Smooth muscle cell (in vitro differentiated cells): Measurements from ENCODE around the gene SPNS1. TPM values are rescaled to one million over a fixed set of nuclear protein-coding genes. Genes with fewer than 3 reads are reported as not detected.
A peak's percentile ranks its signal among the peaks of the same experiment; 100 is the strongest.

ENCODE experiments used
- DNase-seq: peaks from one replicate; lab custom pipeline; 2025; ENCODE audit not compliant: unreplicated experiment; lab: John Stamatoyannopoulos, UW
- H2AFZ ChIP-seq: fragments of 200-600 bp; sonication (generic); 2 replicates; pipeline ENCODE4 v1.6.0; 2016; ENCODE audit warnings: antibody characterized with exemption, low read depth, mild to moderate bottlenecking
- H3F3A ChIP-seq: fragments of 200-600 bp; sonication (generic); 2 replicates; pipeline ENCODE4 v1.6.0; 2017; ENCODE audit warnings: antibody characterized with exemption, low read depth
- H3K27ac ChIP-seq: fragments of 200-600 bp; sonication (generic); 2 replicates; pipeline ENCODE4 v1.5.1; 2016; ENCODE audit warnings: low read depth, mild to moderate bottlenecking
- H3K27me3 ChIP-seq: fragments of 200-600 bp; sonication (generic); 2 replicates; pipeline ENCODE4 v1.6.1; 2016; ENCODE audit warnings: low read depth, mild to moderate bottlenecking
- H3K36me3 ChIP-seq: fragments of 200-600 bp; sonication (generic); 2 replicates; pipeline ENCODE4 v1.5.1; 2016; ENCODE audit warnings: low read depth
- H3K4me1 ChIP-seq: fragments of 200-600 bp; sonication (generic); 2 replicates; pipeline ENCODE4 v1.5.1; 2016; ENCODE audit warnings: low read depth
- H3K4me2 ChIP-seq: fragments of 200-600 bp; sonication (generic); 2 replicates; pipeline ENCODE4 v1.6.0; 2016; ENCODE audit warnings: mild to moderate bottlenecking
- H3K4me3 ChIP-seq: fragments of 200-600 bp; sonication (generic); 2 replicates; pipeline ENCODE4 v1.5.1; 2016; ENCODE audit warnings: mild to moderate bottlenecking
- H3K79me2 ChIP-seq: fragments of 200-600 bp; sonication (generic); 2 replicates; pipeline ENCODE4 v1.6.0; 2016; ENCODE audit warnings: low read depth, mild to moderate bottlenecking
- H3K9ac ChIP-seq: fragments of 200-600 bp; sonication (generic); 2 replicates; pipeline ENCODE4 v1.6.0; 2016; ENCODE audit warnings: low read depth
- H3K9me3 ChIP-seq: fragments of 200-600 bp; sonication (generic); replicated peaks from 2 replicates; pipeline ENCODE4 v1.5.1; 2016; ENCODE audit warnings: low read depth
- H4K20me1 ChIP-seq: fragments of 200-600 bp; sonication (generic); 2 replicates; pipeline ENCODE4 v1.6.0; 2016; ENCODE audit warnings: low read depth
- CTCF ChIP-seq: fragments of 200-600 bp; sonication (generic); IDR thresholded peaks from 2 replicates; pipeline ENCODE4 v1.5.1; 2017; ENCODE audit warnings: borderline replicate concordance, mild to moderate bottlenecking, antibody characterized with exemption; ENCODE audit not compliant: insufficient read depth, poor library complexity, severe bottlenecking
- WGBS: methylation state at CpG from one replicate; pipeline ENCODE4 v1.1.7; 2016; ENCODE audit warnings: low lambda C conversion rate; 5-methylcytosine and 5-hydroxymethylcytosine counted together
- polyA plus RNA-seq: library from polyadenylated mRNA; unstranded; fragments of >200 nt; fragmentation: Nextera tagmentation; extraction: Ambion mirVana; gene quantifications from 2 replicates; pipeline ENCODE4 v1.2.1, GENCODE V29; 2016
- total RNA-seq: library from RNA; depleted of rRNA; stranded (reverse); fragments of >200 nt; gene quantifications from 2 replicates; pipeline ENCODE4 v1.2.3, GENCODE V29; 2014

Gene SPNS1
- total and polyA plus RNA-seq, 2 experiments from 2014 or later: 28.6 to 109 TPM

- H3F3A ChIP-seq: no peaks in the 10 kb centered on the region
- TF ChIP-seq CTCF: no peak
- H3K4me1 ChIP-seq: no peaks in the 10 kb centered on the region
- DNase-seq: no peak
- no peak overlapping the region for H3K27ac ChIP-seq
- H3K79me2 ChIP-seq: no peaks in the 10 kb centered on the region
- no peak overlapping the region for H3K4me2 ChIP-seq
- no peak overlapping the region for H2AFZ ChIP-seq
- H3K36me3 ChIP-seq: no peaks in the 10 kb centered on the region
- no peak overlapping the region for H3K9ac ChIP-seq
- H3K27me3 ChIP-seq: no peaks in the 10 kb centered on the region
- H3K4me3 ChIP-seq: no peak overlapping the region
- H4K20me1 ChIP-seq: no peaks in the 10 kb centered on the region
- H3K9me3 ChIP-seq: no peaks in the 10 kb centered on the region
Observed at GRCh38 chr16:28943281-28943680, 31.3 kb upstream of the SPNS1 start.

- WGBS: 89% methylated on average over 4 of the region's 4 CpGs
Observed at GRCh38 chr16:28946681-28947080, 27.9 kb upstream of the SPNS1 start.

GRCh38 chr16:28950648-28951409 lies 23.7 kb upstream of the SPNS1 start, which contains the start of gene NFATC2IP:
Gene NFATC2IP (plus strand): TSS chr16:28950937. CDS start chr16:28951012, 75 bp downstream.
- H2AFZ ChIP-seq: peak within 1 kb of the TSS; percentile 96
- no peaks in the 10 kb centered on the region for H3K9me3 ChIP-seq
- no peaks in the 10 kb centered on the region for H3K4me1 ChIP-seq
- peak within 1 kb of the TSS; percentile 7 for H3K27ac ChIP-seq
- no peak for TF ChIP-seq CTCF
- H4K20me1 ChIP-seq: no peaks in the 10 kb centered on the region
- H3K9ac ChIP-seq: peak within 1 kb of the TSS; percentile 82
- WGBS: under 1% methylated on average over 59 of the region's 79 CpGs
- H3K79me2 ChIP-seq: peaks cover 17% of the 10 kb centered on the region
- H3F3A ChIP-seq: no peaks in the 10 kb centered on the region
- H3K4me2 ChIP-seq: peak within 1 kb of the TSS; percentile 90
- peak within 1 kb of the TSS; percentile 93 for H3K4me3 ChIP-seq
- H3K27me3 ChIP-seq: no peaks in the 10 kb centered on the region
- no peaks in the 10 kb centered on the region for H3K36me3 ChIP-seq
- peak; percentile 97 for DNase-seq

More at GRCh38 chr16:28946681-28947080, 27.9 kb upstream of the SPNS1 start:
- no peak overlapping the region for H2AFZ ChIP-seq
- H3K27me3 ChIP-seq: no peaks in the 10 kb centered on the region
- no peak overlapping the region for H3K4me3 ChIP-seq
- H3K79me2 ChIP-seq: peaks cover 6% of the 10 kb centered on the region
- H3K9me3 ChIP-seq: no peaks in the 10 kb centered on the region
- H3F3A ChIP-seq: no peaks in the 10 kb centered on the region
- no peak overlapping the region for H3K27ac ChIP-seq
- no peak overlapping the region for H3K9ac ChIP-seq
- no peak overlapping the region for H3K4me2 ChIP-seq
- no peaks in the 10 kb centered on the region for H3K4me1 ChIP-seq
- no peaks in the 10 kb centered on the region for H4K20me1 ChIP-seq
- DNase-seq: no peak
- TF ChIP-seq CTCF: no peak
- no peaks in the 10 kb centered on the region for H3K36me3 ChIP-seq
